HepG2 (cell line): ENCODE measurements around the gene C14orf119. TPM values are rescaled to one million over a fixed set of nuclear protein-coding genes. Genes with fewer than 3 reads are reported as not detected.

Experiments used
- ATAC-seq: fragments of 200-7000 bp; cut with Tn5 transposase; 3 replicates; pipeline ENCODE4 v1.9.1; 2020; ENCODE audit warnings: mild to moderate bottlenecking, moderate library complexity
- BruUV-seq: library from RNA; stranded (reverse); fragments of 400-500 nt; replicated peaks from 2 replicates; lab custom pipeline; 2021; lab: Mats Ljungman, UMichigan
- CTCF ChIA-PET: fragments of 300-600 bp; formaldehyde crosslinking; extraction: SDS; loops from one replicate; lab custom pipeline; 2021; ENCODE audit warnings: low total read pairs, inconsistent platforms, low intra/inter-chr PET ratio; lab: Yijun Ruan, JAX
- POLR2A ChIA-PET: fragments of 350-600 bp; sonication (Branson Sonifier 250); formaldehyde crosslinking; loops from one replicate; lab custom pipeline; 2020; ENCODE audit warnings: antibody characterized with exemption, inconsistent platforms; lab: Yijun Ruan, JAX
- DNase-seq: peaks from one replicate; pipeline ENCODE4 v3.0.0-alpha.2; 2015; ENCODE audit warnings: low spot score
- FAIRE-seq: peaks from 3 replicates; lab custom pipeline; 2011; peaks lifted over from hg19 to GRCh38; lab: Jason Lieb, UNC
- H2AFZ ChIP-seq: one replicate; pipeline ENCODE4 v1.6.1; 2011; ENCODE audit warnings: low read length, inconsistent platforms
- H3K27ac ChIP-seq: fragments of 300-600 bp; 3 replicates; pipeline ENCODE4 v1.8.0; 2011; ENCODE audit warnings: mixed run types, mild to moderate bottlenecking, mixed read lengths, low read length, inconsistent platforms; ENCODE audit not compliant: insufficient read depth; ENCODE audit errors: extremely low read length
- H3K27me3 ChIP-seq, 2 experiments: fragments of 200-600 bp in 1 of 2; 2 replicates in 1 of 2; 3 replicates in 1 of 2; pipeline versions ENCODE4 v1.6.0 to v1.8.0; 2011; ENCODE audit warnings: low read length in 2 of 2, mild to moderate bottlenecking in 2 of 2, moderate library complexity in 2 of 2, inconsistent platforms in 1 of 2; ENCODE audit not compliant: insufficient read depth in 2 of 2, control insufficient read depth in 1 of 2
- H3K36me3 ChIP-seq, 2 experiments: fragments of 200-600 bp in 1 of 2; replicated peaks in 1 of 2; 2 replicates in 1 of 2; 3 replicates in 1 of 2; pipeline versions ENCODE4 v1.5.1 to v1.8.0; 2011; ENCODE audit warnings: low read length in 2 of 2, inconsistent platforms in 1 of 2; ENCODE audit not compliant: insufficient read depth in 2 of 2, control insufficient read depth in 1 of 2
- H3K4me1 ChIP-seq: 2 replicates; pipeline ENCODE4 v1.5.1; 2012; ENCODE audit warnings: low read length, inconsistent platforms; ENCODE audit not compliant: insufficient read depth
- H3K4me2 ChIP-seq: 2 replicates; pipeline ENCODE4 v1.6.0; 2011; ENCODE audit warnings: low read depth, low read length, inconsistent platforms
- H3K4me3 ChIP-seq, 3 experiments: fragments of 200-600 bp in 1 of 3; sonication (generic), shearing (Covaris generic) in 1 of 3; replicated peaks in 1 of 3; 2 replicates each; pipeline ENCODE4 v1.5.1; 2011 to 2016; ENCODE audit warnings: low read length in 3 of 3, inconsistent platforms in 2 of 3, low read depth in 2 of 3, mild to moderate bottlenecking in 2 of 3, control low read depth in 1 of 3, mixed read lengths in 1 of 3; ENCODE audit not compliant: insufficient read depth in 1 of 3
- H3K79me2 ChIP-seq: one replicate; pipeline ENCODE4 v1.6.1; 2011; ENCODE audit warnings: low read length, inconsistent platforms; ENCODE audit not compliant: insufficient read depth
- H3K9ac ChIP-seq: 2 replicates; pipeline ENCODE4 v1.6.0; 2011; ENCODE audit warnings: mild to moderate bottlenecking, low read depth, low read length, inconsistent platforms; ENCODE audit not compliant: insufficient read depth
- H3K9me3 ChIP-seq: 2 replicates; pipeline ENCODE4 v1.5.1; 2012; ENCODE audit warnings: mild to moderate bottlenecking, low read length
- H4K20me1 ChIP-seq: 2 replicates; pipeline ENCODE4 v1.6.0; 2011; ENCODE audit warnings: inconsistent platforms, mild to moderate bottlenecking, low read length, moderate library complexity; ENCODE audit not compliant: insufficient read depth
- CREB1 ChIP-seq, 2 experiments: fragments of 450-650 bp in 1 of 2; IDR thresholded peaks; 2 replicates each; pipeline ENCODE4 v1.6.1; 2016 to 2017; ENCODE audit warnings: control low read depth in 1 of 2, mild to moderate bottlenecking in 1 of 2, missing compliant biosample characterization in 1 of 2, missing genetic modification characterization in 1 of 2
- ZNF264 ChIP-seq: sonication (generic); formaldehyde crosslinking; IDR thresholded peaks from 2 replicates; pipeline ENCODE4 v1.4.0; 2020; ENCODE audit warnings: missing genetic modification reagents
- ZNF280D ChIP-seq: sonication (generic); formaldehyde crosslinking; IDR thresholded peaks from 2 replicates; pipeline ENCODE4 v1.5.1; 2020; ENCODE audit warnings: mild to moderate bottlenecking, missing genetic modification reagents
- ZNF33B ChIP-seq: sonication (generic); formaldehyde crosslinking; IDR thresholded peaks from 2 replicates; pipeline ENCODE4 v1.5.1; 2020; ENCODE audit warnings: mild to moderate bottlenecking, missing genetic modification reagents
- WGBS: methylation state at CpG from one replicate; pipeline ENCODE4 v1.1.6; 2017; ENCODE audit warnings: low lambda C conversion rate; 5-methylcytosine and 5-hydroxymethylcytosine counted together
- in situ Hi-C: cut with HindIII; loops from 2 replicates; pipeline ENCODE4 v1.10.0; 2017; ENCODE audit warnings: low pct_unique_long_range_greater_than_20kb; ENCODE audit not compliant: extremely low pct_ligation_motif_present
- intact Hi-C: fragments of 100-400 bp; cut with micrococcal nuclease; formaldehyde crosslinking; loops from one replicate; pipeline ENCODE4 v1.10.0; 2022; ENCODE audit not compliant: unreplicated experiment
- polyA plus RNA-seq, 8 experiments: library from polyadenylated mRNA; depleted of rRNA in 3 of 8; stranded (reverse) in 7 of 8; unstranded in 1 of 8; fragments of >200 nt; fragmentation: Illumina TruSeq in 4 of 8; extraction: Trizol in 4 of 8; gene quantifications; 2 replicates each; pipeline versions ENCODE4 v1.2.1 to v1.2.3, GENCODE V29; 2011 to 2016; ENCODE audit warnings: low read depth in 4 of 8, missing spikeins in 1 of 8, mixed read lengths in 1 of 8; ENCODE audit not compliant: insufficient read depth in 1 of 8
- total RNA-seq, 5 experiments: library from RNA; depleted of rRNA; stranded (reverse); fragments of >200 nt; fragmentation: Illumina TruSeq; extraction: Trizol; gene quantifications; 2 replicates each; pipeline ENCODE4 v1.2.3, GENCODE V29; 2016; ENCODE audit warnings: low read depth in 1 of 5

C14orf119 gene
- total and polyA plus RNA-seq, 2 of the 13 experiments (the other 11 are each of a cell fraction or from before 2014, with no cell fraction given) = 117 to 206 TPM

- in situ Hi-C loops (no loop called here), intact Hi-C loops (no loop called here)
- H3K36me3 ChIP-seq = no peaks in the 10 kb centered on the region
- DNase-seq = no peak
- ATAC-seq = no peak
- H3K27ac ChIP-seq = no peak overlapping the region
- H3K9me3 ChIP-seq = no peaks in the 10 kb centered on the region
- peak; percentile 51 for FAIRE-seq
- no peaks in the 10 kb centered on the region for H4K20me1 ChIP-seq
- no peak overlapping the region for H2AFZ ChIP-seq
- no peak overlapping the region for H3K4me3 ChIP-seq
- WGBS = 6% methylated on average over 7 of the region's 7 CpGs
- no peak overlapping the region for H3K9ac ChIP-seq
- TF ChIP-seq CREB1 (IDR thresholded peaks at IDR 0.05) (peak; percentile 35), CREB1 (CRISPR knock-in tag; IDR thresholded peaks at IDR 0.05) (no peak), ZNF264 (CRISPR knock-in tag) (no peak), ZNF33B (CRISPR knock-in tag) (no peak), ZNF280D (no peak)
- ChIA-PET CTCF (interaction anchor here (1.0 kb wide), 1 partner anchor 8 kb away, joined by 3 read pairs; no protein-coding TSS in a partner anchor), POLR2A (interaction anchor here (1.5 kb wide), 1 partner anchor 34 kb away, joined by 4 read pairs; the partner anchor contains the start of genes ACIN1 and C14orf119)
- H3K27me3 ChIP-seq = peaks cover 31 to 74% of the 10 kb centered on the region in 2 experiments
- H3K4me2 ChIP-seq = no peak overlapping the region
- BruUV-seq = no TSS peak
- no peaks in the 10 kb centered on the region for H3K79me2 ChIP-seq
- H3K4me1 ChIP-seq = no peaks in the 10 kb centered on the region
Observed at GRCh38 chr14:23128969-23129758, 33.9 kb downstream of the C14orf119 start.
